ENCODE data around the gene ZFP64. TPM values are rescaled to one million over a fixed set of nuclear protein-coding genes. Genes with fewer than 3 reads are reported as not detected.

ZFP64 gene
- total RNA-seq, 1 experiment from 2014 or later: 33.5 TPM

GRCh38 chr20:52210037-52210990 is 18.7 kb upstream of the ZFP64 start:
- intact Hi-C loops (cut with micrococcal nuclease; ENCODE audit: unreplicated experiment): no loop called here
- BruUV-seq (replicated peaks): no TSS peak
- TF ChIP-seq, protein P1, sequence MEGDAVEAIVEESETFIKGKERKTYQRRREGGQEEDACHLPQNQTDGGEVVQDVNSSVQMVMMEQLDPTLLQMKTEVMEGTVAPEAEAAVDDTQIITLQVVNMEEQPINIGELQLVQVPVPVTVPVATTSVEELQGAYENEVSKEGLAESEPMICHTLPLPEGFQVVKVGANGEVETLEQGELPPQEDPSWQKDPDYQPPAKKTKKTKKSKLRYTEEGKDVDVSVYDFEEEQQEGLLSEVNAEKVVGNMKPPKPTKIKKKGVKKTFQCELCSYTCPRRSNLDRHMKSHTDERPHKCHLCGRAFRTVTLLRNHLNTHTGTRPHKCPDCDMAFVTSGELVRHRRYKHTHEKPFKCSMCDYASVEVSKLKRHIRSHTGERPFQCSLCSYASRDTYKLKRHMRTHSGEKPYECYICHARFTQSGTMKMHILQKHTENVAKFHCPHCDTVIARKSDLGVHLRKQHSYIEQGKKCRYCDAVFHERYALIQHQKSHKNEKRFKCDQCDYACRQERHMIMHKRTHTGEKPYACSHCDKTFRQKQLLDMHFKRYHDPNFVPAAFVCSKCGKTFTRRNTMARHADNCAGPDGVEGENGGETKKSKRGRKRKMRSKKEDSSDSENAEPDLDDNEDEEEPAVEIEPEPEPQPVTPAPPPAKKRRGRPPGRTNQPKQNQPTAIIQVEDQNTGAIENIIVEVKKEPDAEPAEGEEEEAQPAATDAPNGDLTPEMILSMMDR (conservative IDR thresholded peaks at IDR 0.05; ENCODE audit: low read depth, low read length): no peak
- no peak for TF ChIP-seq EZH2 (IDR thresholded peaks at IDR 0.05; ENCODE audit: borderline replicate concordance, low read depth, low read length, poor library complexity, severe bottlenecking)
- Histone ChIP-seq H3K9me3 (ENCODE audit: low read depth, low read length, poor library complexity, severe bottlenecking) (peaks cover 5% of the 10 kb centered on the region), H3K36me3 (ENCODE audit: insufficient read depth, low read length, poor library complexity, severe bottlenecking) (no peaks in the 10 kb centered on the region), H3K4me1 (ENCODE audit: insufficient read depth, low read length, poor library complexity, severe bottlenecking) (no peaks in the 10 kb centered on the region), H3K27me3 (replicated peaks; ENCODE audit: insufficient read depth, low read depth, low read length, poor library complexity) (no peaks in the 10 kb centered on the region), H3K27ac (ENCODE audit: low read depth, low read length, poor library complexity, severe bottlenecking) (no peak overlapping the region), H3K4me3 (ENCODE audit: low read depth, low read length, poor library complexity, severe bottlenecking) (no peak overlapping the region)
- CTCF ChIA-PET: no interaction called here
- POLR2A ChIA-PET (ENCODE audit: low non-redundant PET): no interaction called here
- no peak for DNase-seq (ENCODE audit: low spot score)

DNA sequence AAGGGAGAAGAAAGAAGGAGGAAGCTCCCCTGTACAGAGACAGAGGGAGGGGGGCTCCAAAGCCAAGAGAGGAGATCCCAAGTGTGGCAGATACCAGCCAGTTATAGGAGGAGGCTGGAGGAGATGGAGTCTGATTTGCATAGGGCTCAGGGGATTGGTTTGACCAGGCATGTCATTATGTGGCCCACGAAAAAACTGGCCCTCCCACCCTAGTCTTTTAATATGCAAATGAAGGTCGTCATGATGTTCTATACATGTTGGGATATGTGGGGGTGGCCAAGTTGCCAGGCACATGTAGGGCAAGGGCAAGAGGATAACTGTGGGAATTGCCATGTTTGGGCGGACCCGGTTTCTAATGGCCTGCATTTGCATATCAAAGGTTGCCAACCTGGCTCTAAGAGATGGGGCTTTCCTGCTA is 17.6 kb upstream of the ZFP64 start:
- no TSS peak for BruUV-seq (replicated peaks)
- TF ChIP-seq, protein P1 (conservative IDR thresholded peaks at IDR 0.05; ENCODE audit: low read depth, low read length): no peak
- TF ChIP-seq EZH2 (IDR thresholded peaks at IDR 0.05; ENCODE audit: borderline replicate concordance, low read depth, low read length, poor library complexity, severe bottlenecking): no peak
- H3K27ac ChIP-seq (ENCODE audit: low read depth, low read length, poor library complexity, severe bottlenecking): no peak overlapping the region
- no peaks in the 10 kb centered on the region for H3K27me3 ChIP-seq (replicated peaks; ENCODE audit: insufficient read depth, low read depth, low read length, poor library complexity)
- intact Hi-C loops (cut with micrococcal nuclease; ENCODE audit: unreplicated experiment): no loop called here
- ChIA-PET POLR2A (ENCODE audit: low non-redundant PET) (no interaction called here), CTCF (no interaction called here)
- DNase-seq (ENCODE audit: low spot score): no peak
- H3K9me3 ChIP-seq (ENCODE audit: low read depth, low read length, poor library complexity, severe bottlenecking): peaks cover 5% of the 10 kb centered on the region
- H3K36me3 ChIP-seq (ENCODE audit: insufficient read depth, low read length, poor library complexity, severe bottlenecking): no peaks in the 10 kb centered on the region
- H3K4me3 ChIP-seq (ENCODE audit: low read depth, low read length, poor library complexity, severe bottlenecking): no peak overlapping the region
- no peaks in the 10 kb centered on the region for H3K4me1 ChIP-seq (ENCODE audit: insufficient read depth, low read length, poor library complexity, severe bottlenecking)

GRCh38 chr20:52207020-52207810 is 15.6 kb upstream of the ZFP64 start:
- BruUV-seq (replicated peaks): no TSS peak
- TF ChIP-seq, protein P1 (conservative IDR thresholded peaks at IDR 0.05; ENCODE audit: low read depth, low read length): no peak
- no peak for TF ChIP-seq EZH2 (IDR thresholded peaks at IDR 0.05; ENCODE audit: borderline replicate concordance, low read depth, low read length, poor library complexity, severe bottlenecking)
- no peaks in the 10 kb centered on the region for H3K27me3 ChIP-seq (replicated peaks; ENCODE audit: insufficient read depth, low read depth, low read length, poor library complexity)
- no peaks in the 10 kb centered on the region for H3K36me3 ChIP-seq (ENCODE audit: insufficient read depth, low read length, poor library complexity, severe bottlenecking)
- POLR2A ChIA-PET (ENCODE audit: low non-redundant PET): no interaction called here
- no peaks in the 10 kb centered on the region for H3K4me1 ChIP-seq (ENCODE audit: insufficient read depth, low read length, poor library complexity, severe bottlenecking)
- no peak for DNase-seq (ENCODE audit: low spot score)
- intact Hi-C loops (cut with micrococcal nuclease; ENCODE audit: unreplicated experiment): no loop called here
- H3K27ac ChIP-seq (ENCODE audit: low read depth, low read length, poor library complexity, severe bottlenecking): no peak overlapping the region
- H3K4me3 ChIP-seq (ENCODE audit: low read depth, low read length, poor library complexity, severe bottlenecking): no peak overlapping the region
- CTCF ChIA-PET: no interaction called here
- no peaks in the 10 kb centered on the region for H3K9me3 ChIP-seq (ENCODE audit: low read depth, low read length, poor library complexity, severe bottlenecking)
